Mucosa of stomach (tissue), 1 donor: Measurements from ENCODE around the gene S100A12.

ENCODE experiments used
- H3K27me3 ChIP-seq: one replicate; pipeline ENCODE4 v1.7.0; 2013; ENCODE audit warnings: mild to moderate bottlenecking, low read length; ENCODE audit not compliant: control insufficient read depth, insufficient read depth
- H3K36me3 ChIP-seq: one replicate; pipeline ENCODE4 v1.7.0; 2013; ENCODE audit warnings: low read length; ENCODE audit not compliant: control insufficient read depth, insufficient read depth
- H3K4me1 ChIP-seq: one replicate; pipeline ENCODE4 v1.7.0; 2013; ENCODE audit warnings: mild to moderate bottlenecking, low read length; ENCODE audit not compliant: control insufficient read depth, insufficient read depth
- H3K4me3 ChIP-seq: one replicate; pipeline ENCODE4 v1.7.0; 2013; ENCODE audit warnings: low read length
- H3K9ac ChIP-seq: one replicate; pipeline ENCODE4 v1.7.0; 2013; ENCODE audit warnings: mild to moderate bottlenecking, low read length, moderate library complexity
- H3K9me3 ChIP-seq: one replicate; pipeline ENCODE4 v1.7.0; 2013; ENCODE audit warnings: mild to moderate bottlenecking, low read length, moderate library complexity; ENCODE audit not compliant: control insufficient read depth
- donor health status: Pancreatic carcinoma.

S100A12 gene

DNA sequence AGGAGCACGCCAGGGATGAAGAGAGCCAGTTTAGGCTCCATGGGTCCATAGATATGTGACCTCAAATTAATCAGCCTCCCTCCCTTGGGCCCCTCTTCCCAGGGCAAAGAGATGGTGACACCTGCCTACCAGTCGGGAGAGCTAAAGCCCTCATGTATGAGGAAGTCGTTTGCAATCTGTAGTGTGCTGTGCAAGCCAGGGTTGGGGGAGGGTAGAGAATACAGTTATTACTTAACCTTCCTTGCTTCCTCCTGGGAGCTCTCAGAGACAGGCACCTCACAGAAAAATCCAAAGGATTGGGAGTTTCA lies 30.7 kb downstream of the S100A12 start:
- Histone ChIP-seq H3K9ac (no peak overlapping the region), H3K4me3 (no peak overlapping the region), H3K27me3 (no peaks in the 10 kb centered on the region), H3K36me3 (no peaks in the 10 kb centered on the region), H3K4me1 (no peaks in the 10 kb centered on the region), H3K9me3 (no peaks in the 10 kb centered on the region)

DNA sequence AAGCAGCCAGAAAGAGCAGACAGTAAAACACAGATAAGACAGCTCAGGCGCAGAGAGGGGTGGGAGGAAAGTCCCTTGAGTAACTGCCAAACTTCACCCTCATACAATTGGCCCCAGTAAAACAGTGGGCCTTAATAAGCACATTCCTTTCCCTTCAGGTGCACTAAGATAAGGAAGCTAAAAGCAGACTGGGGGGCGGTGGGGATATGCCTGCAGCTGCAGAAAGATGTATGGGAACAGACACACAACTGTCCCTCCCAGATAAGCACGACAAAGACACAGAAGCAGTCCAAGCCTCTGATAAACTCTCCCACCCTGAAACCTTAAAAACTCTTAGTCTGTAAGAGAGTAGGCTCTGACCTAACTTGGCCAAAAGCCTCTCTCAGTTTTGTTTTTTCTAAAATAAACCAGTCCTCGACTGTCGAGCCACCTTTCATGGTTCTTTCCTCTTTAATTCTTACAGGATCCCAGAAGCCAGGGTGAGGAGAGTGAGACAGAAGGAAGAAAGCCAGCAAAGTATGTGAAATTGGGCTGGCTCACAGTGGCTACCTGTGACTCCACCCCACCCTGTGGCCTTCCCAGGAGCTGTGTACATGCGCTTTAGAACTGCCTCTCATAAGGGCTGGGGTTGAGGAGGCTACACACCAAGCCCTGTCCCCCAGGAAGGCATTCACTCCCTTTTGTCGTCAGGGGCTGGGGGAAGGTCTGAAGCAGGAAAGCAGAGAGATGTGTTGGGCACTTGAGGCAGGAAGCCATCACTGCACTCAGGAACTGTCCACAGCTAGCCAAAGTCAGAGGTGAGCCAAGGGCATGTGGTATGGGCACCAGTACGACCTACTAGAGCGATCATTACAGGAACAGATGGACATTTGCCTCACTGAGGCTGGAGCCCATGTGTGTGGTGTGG lies 31.4 kb downstream of the S100A12 start:
- no peaks in the 10 kb centered on the region for H3K36me3 ChIP-seq
- H3K27me3 ChIP-seq, result no peaks in the 10 kb centered on the region

GRCh38 chr1:153343040-153343681 lies 32.3 kb downstream of the S100A12 start:
- Histone ChIP-seq H3K27me3 (no peaks in the 10 kb centered on the region), H3K4me1 (no peaks in the 10 kb centered on the region), H3K4me3 (no peak overlapping the region), H3K36me3 (no peaks in the 10 kb centered on the region), H3K9ac (no peak overlapping the region), H3K9me3 (no peaks in the 10 kb centered on the region)

More for the DNA sequence above, 31.4 kb downstream of the S100A12 start:
- no peaks in the 10 kb centered on the region for H3K4me1 ChIP-seq
- no peak overlapping the region for H3K4me3 ChIP-seq
- H3K9ac ChIP-seq, result no peak overlapping the region
- no peaks in the 10 kb centered on the region for H3K9me3 ChIP-seq

DNA sequence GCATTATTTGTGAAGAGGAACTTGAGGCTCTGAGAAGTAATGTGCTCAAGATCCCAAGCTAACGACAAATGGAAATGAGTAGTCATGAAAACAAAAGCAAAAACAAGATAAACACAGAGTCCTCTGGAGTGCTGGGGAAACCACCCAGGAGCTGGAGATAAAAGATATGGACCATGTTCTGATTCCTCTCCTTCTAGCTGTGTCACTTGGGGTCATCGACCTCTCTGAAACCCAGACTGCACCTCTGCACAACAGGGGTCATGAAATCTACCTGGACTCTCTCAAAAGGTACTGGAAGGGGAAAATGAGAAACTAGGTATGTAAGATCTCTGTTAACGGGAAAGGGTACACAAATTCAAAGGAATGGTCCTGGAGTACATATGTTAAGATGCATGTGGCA lies 33.2 kb downstream of the S100A12 start:
- Histone ChIP-seq H3K36me3 (no peaks in the 10 kb centered on the region), H3K9me3 (no peaks in the 10 kb centered on the region), H3K4me3 (no peak overlapping the region), H3K9ac (no peak overlapping the region), H3K4me1 (no peaks in the 10 kb centered on the region), H3K27me3 (no peaks in the 10 kb centered on the region)

GRCh38 chr1:153341431-153341934 lies 33.9 kb downstream of the S100A12 start:
- Histone ChIP-seq H3K27me3 (peaks cover 4% of the 10 kb centered on the region), H3K4me1 (no peaks in the 10 kb centered on the region), H3K36me3 (no peaks in the 10 kb centered on the region), H3K4me3 (no peak overlapping the region), H3K9ac (no peak overlapping the region), H3K9me3 (no peaks in the 10 kb centered on the region)

DNA sequence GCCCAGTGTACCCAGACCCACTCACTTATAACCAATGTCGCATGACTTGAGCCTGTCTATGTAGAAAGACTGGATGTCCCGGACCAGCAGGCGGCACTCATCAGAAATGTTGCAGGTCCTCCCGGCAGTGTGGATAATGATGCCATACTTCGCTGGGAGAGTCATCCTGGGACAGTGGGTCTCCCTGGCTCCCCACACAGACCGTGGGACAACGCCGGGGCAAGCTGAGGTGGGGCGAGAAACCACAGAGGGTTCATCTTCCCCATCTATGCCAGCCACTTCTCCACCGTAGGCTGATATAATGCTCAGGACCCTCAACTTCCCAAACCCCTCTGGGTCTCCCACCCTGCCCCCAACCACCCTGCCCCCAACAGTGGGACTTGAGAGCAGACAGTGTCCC lies 35.1 kb downstream of the S100A12 start:
- Histone ChIP-seq H3K27me3 (peaks cover 5% of the 10 kb centered on the region), H3K9ac (no peak overlapping the region), H3K9me3 (no peaks in the 10 kb centered on the region), H3K4me3 (no peak overlapping the region), H3K36me3 (no peaks in the 10 kb centered on the region), H3K4me1 (no peaks in the 10 kb centered on the region)

DNA sequence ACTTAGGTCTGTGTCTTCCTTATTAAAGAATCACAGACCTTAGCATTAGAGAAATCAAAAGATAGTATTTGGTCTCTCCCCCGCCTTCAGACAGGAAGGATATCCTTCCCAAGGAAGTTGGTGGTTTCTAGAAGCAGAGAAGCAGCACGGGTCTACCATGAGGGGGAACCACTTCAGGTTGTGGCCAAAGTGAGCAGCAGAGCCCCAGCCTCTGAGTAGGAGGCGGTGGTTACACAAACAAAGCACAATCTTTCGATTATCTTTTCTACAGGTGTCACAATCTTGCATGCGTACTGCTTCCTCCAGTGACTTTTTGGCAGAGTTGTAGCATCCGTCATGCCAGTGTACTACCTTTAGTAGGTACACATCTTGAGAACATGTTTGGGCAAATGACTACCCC lies 35.6 kb downstream of the S100A12 start:
- Histone ChIP-seq H3K36me3 (no peaks in the 10 kb centered on the region), H3K4me1 (no peaks in the 10 kb centered on the region), H3K9ac (no peak overlapping the region), H3K4me3 (no peak overlapping the region), H3K27me3 (peaks cover 5% of the 10 kb centered on the region), H3K9me3 (no peaks in the 10 kb centered on the region)

DNA sequence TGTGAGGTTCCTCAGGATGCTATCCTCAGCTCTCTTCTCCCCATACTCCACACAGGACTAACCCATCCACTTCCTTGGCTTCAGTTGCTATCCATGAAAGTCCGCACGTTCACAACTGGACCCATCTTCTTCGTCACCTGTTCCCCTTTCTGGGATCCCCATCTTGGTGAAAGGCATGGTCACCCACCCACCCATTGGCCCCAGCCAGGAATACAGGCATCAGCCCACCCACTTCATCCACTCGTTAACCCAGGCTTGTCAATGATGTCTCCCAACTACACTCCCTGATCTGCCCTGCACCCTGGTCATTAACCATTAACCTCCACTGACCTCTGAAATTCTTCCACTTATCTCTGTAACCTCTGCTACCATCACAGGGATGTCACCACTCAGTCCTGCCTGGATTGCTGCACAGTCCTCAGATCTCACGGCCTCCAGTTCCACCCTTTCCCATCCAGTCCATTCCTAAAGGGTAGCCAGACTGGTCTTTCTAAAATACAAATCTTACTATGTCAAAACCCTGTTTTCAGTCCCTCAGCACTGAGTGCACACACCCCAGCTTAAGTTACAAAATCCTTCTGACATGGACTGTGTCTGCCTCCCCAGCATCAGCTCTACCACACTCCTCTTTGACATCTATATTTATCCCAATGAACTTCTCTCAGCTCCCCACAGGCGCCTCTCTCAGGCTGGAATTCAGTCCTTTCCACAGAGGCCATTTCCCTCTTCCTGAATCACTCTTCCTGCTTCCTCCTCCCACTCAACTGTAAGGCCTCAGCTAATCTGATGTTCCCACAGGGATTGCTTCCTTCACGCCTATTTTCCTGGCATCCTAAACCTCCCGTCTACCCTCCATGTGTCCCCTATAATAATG lies 37.2 kb downstream of the S100A12 start:
- no peaks in the 10 kb centered on the region for H3K4me1 ChIP-seq
- no peaks in the 10 kb centered on the region for H3K9me3 ChIP-seq
- no peak overlapping the region for H3K9ac ChIP-seq
- H3K36me3 ChIP-seq, result no peaks in the 10 kb centered on the region
- H3K27me3 ChIP-seq, result peaks cover 5% of the 10 kb centered on the region
- no peak overlapping the region for H3K4me3 ChIP-seq

- H3K4me1 ChIP-seq, result no peaks in the 10 kb centered on the region
- no peak overlapping the region for H3K4me3 ChIP-seq
- no peaks in the 10 kb centered on the region for H3K9me3 ChIP-seq
Observed at GRCh38 chr1:153336650-153337049, 38.8 kb downstream of the S100A12 start.

GRCh38 chr1:153333902-153334301 lies 41.5 kb downstream of the S100A12 start:
- Histone ChIP-seq H3K36me3 (no peaks in the 10 kb centered on the region), H3K9ac (no peak overlapping the region), H3K4me3 (no peak overlapping the region), H3K9me3 (no peaks in the 10 kb centered on the region), H3K4me1 (no peaks in the 10 kb centered on the region), H3K27me3 (peaks cover 8% of the 10 kb centered on the region)

More at GRCh38 chr1:153336650-153337049, 38.8 kb downstream of the S100A12 start:
- Histone ChIP-seq H3K36me3 (no peaks in the 10 kb centered on the region), H3K9ac (no peak overlapping the region), H3K27me3 (peaks cover 5% of the 10 kb centered on the region)

GRCh38 chr1:153324912-153325311 lies 50.5 kb downstream of the S100A12 start:
- no peak overlapping the region for H3K4me3 ChIP-seq
- no peak overlapping the region for H3K9ac ChIP-seq
- H3K27me3 ChIP-seq, result no peaks in the 10 kb centered on the region
- H3K36me3 ChIP-seq, result no peaks in the 10 kb centered on the region
- no peaks in the 10 kb centered on the region for H3K9me3 ChIP-seq
- H3K4me1 ChIP-seq, result no peaks in the 10 kb centered on the region
